GM12878 (cell line): ENCODE data around the gene CD300H. TPM values are rescaled to one million over a fixed set of nuclear protein-coding genes. Genes with fewer than 3 reads are reported as not detected.

ENCODE experiments used
- ATAC-seq: fragments of 200-7000 bp; cut with Tn5 transposase; 3 replicates; pipeline ENCODE4 v1.9.1; 2020; ENCODE audit warnings: mild to moderate bottlenecking, moderate library complexity
- BruUV-seq: library from RNA; stranded (reverse); fragments of 400-500 nt; replicated peaks from 2 replicates; lab custom pipeline; 2021; lab: Mats Ljungman, UMichigan
- CTCF ChIA-PET: fragments of 300-600 bp; sonication (Branson Sonifier 250); formaldehyde crosslinking; extraction: SDS; loops from one replicate; lab custom pipeline; 2021; ENCODE audit warnings: inconsistent platforms; lab: Yijun Ruan, JAX
- POLR2A ChIA-PET: fragments of 350-600 bp; formaldehyde crosslinking; extraction: SDS; loops from one replicate; lab custom pipeline; 2021; ENCODE audit warnings: inconsistent platforms; lab: Charles Lee
- RAD21 ChIA-PET: fragments of 300-600 bp; sonication (Branson Sonifier 250); formaldehyde crosslinking; loops from one replicate; lab custom pipeline; 2023; ENCODE audit warnings: antibody characterized with exemption; ENCODE audit not compliant: unreplicated experiment; lab: Charles Lee
- SMC1A ChIA-PET: fragments of 300-600 bp; sonication (Branson Sonifier 250); formaldehyde crosslinking; loops from one replicate; lab custom pipeline; 2023; ENCODE audit not compliant: unreplicated experiment, uncharacterized antibody; lab: Charles Lee
- DNase-seq: peaks from one replicate; pipeline ENCODE4 v3.0.0-alpha.2; 2011; ENCODE audit warnings: low read depth, low spot score
- FAIRE-seq: peaks from 3 replicates; lab custom pipeline; 2011; peaks lifted over from hg19 to GRCh38; lab: Jason Lieb, UNC
- H2AFZ ChIP-seq: 2 replicates; pipeline ENCODE4 v1.6.0; 2011; ENCODE audit warnings: low read depth, low read length, control low read depth; ENCODE audit not compliant: control insufficient read depth
- H3K27ac ChIP-seq: 2 replicates; pipeline ENCODE4 v1.5.1; 2011; ENCODE audit warnings: control low read depth; ENCODE audit not compliant: control insufficient read depth, insufficient read depth
- H3K27me3 ChIP-seq, 2 experiments: replicated peaks in 1 of 2; 2 replicates each; pipeline versions ENCODE4 v1.6.0 to v1.6.1; 2011; ENCODE audit warnings: low read length in 1 of 2; ENCODE audit not compliant: control insufficient read depth in 2 of 2, insufficient read depth in 2 of 2
- H3K36me3 ChIP-seq, 2 experiments: 2 replicates each; pipeline ENCODE4 v1.5.1; 2011; ENCODE audit warnings: low read length in 1 of 2; ENCODE audit not compliant: control insufficient read depth in 2 of 2, insufficient read depth in 2 of 2
- H3K4me1 ChIP-seq: 2 replicates; pipeline ENCODE4 v1.6.1; 2011; ENCODE audit warnings: mild to moderate bottlenecking, low read length, moderate library complexity, mixed read lengths; ENCODE audit not compliant: control insufficient read depth, insufficient read depth
- H3K4me2 ChIP-seq: 2 replicates; pipeline ENCODE4 v1.6.0; 2011; ENCODE audit warnings: control low read depth; ENCODE audit not compliant: control insufficient read depth, insufficient read depth
- H3K4me3 ChIP-seq: fragments of 200-600 bp; sonication (generic); 2 replicates; pipeline ENCODE4 v1.5.1; 2016
- H3K79me2 ChIP-seq: 2 replicates; pipeline ENCODE4 v1.6.0; 2011; ENCODE audit warnings: low read length; ENCODE audit not compliant: control insufficient read depth, insufficient read depth
- H3K9ac ChIP-seq: 2 replicates; pipeline ENCODE4 v1.8.0; 2011; ENCODE audit warnings: low read length, control low read depth, mixed read lengths; ENCODE audit not compliant: control insufficient read depth, insufficient read depth
- H3K9me3 ChIP-seq: replicated peaks from 3 replicates; pipeline ENCODE4 v1.5.1; 2011; ENCODE audit warnings: mild to moderate bottlenecking, low read length; ENCODE audit not compliant: control insufficient read depth, insufficient read depth
- H4K20me1 ChIP-seq: 2 replicates; pipeline ENCODE4 v1.6.0; 2011; ENCODE audit not compliant: control insufficient read depth, insufficient read depth
- BMI1 ChIP-seq: fragments of 450-650 bp; IDR thresholded peaks from 2 replicates; pipeline ENCODE4 v1.6.1; 2016; ENCODE audit warnings: mild to moderate bottlenecking, moderate library complexity, borderline replicate concordance
- CHD4 ChIP-seq: fragments of 200-600 bp; sonication (generic); IDR thresholded peaks from 2 replicates; pipeline ENCODE4 v1.6.1; 2016; ENCODE audit warnings: mild to moderate bottlenecking
- EGR1 ChIP-seq, 2 experiments: IDR thresholded peaks; 1 replicate in 1 of 2; 2 replicates in 1 of 2; pipeline ENCODE4 v1.6.1; 2011 to 2012; ENCODE audit warnings: low read depth in 2 of 2, low read length in 2 of 2, borderline replicate concordance in 1 of 2, mild to moderate bottlenecking in 1 of 2, moderate library complexity in 1 of 2
- MYB ChIP-seq: fragments of 150-350 bp; IDR thresholded peaks from 2 replicates; pipeline ENCODE4 v1.6.1; 2014; ENCODE audit warnings: mild to moderate bottlenecking, low read depth, low read length, borderline replicate concordance
- RCOR1 ChIP-seq: conservative IDR thresholded peaks from 2 replicates; pipeline ENCODE4 v1.6.1; 2012; ENCODE audit warnings: low read depth, low read length, improper control_type of control experiment
- SIN3A ChIP-seq: IDR thresholded peaks from 2 replicates; pipeline ENCODE4 v1.6.1; 2012; ENCODE audit warnings: low read depth, low read length, improper control_type of control experiment
- TARDBP ChIP-seq: IDR thresholded peaks from 2 replicates; pipeline ENCODE4 v1.6.1; 2016; ENCODE audit warnings: borderline replicate concordance
- ZNF274 ChIP-seq: IDR thresholded peaks from one replicate; pipeline ENCODE4 v1.8.0; 2011; ENCODE audit not compliant: insufficient read length, insufficient read depth
- ZSCAN29 ChIP-seq: fragments of 450-650 bp; IDR thresholded peaks from 2 replicates; pipeline ENCODE4 v1.6.1; 2017; ENCODE audit warnings: mild to moderate bottlenecking, moderate library complexity
- WGBS: methylation state at CpG from one replicate; pipeline ENCODE4 v1.1.6; 2016; ENCODE audit warnings: low lambda C conversion rate; ENCODE audit not compliant: insufficient replicate concordance, insufficient coverage; ENCODE audit errors: missing lambda C conversion rate; 5-methylcytosine and 5-hydroxymethylcytosine counted together
- in situ Hi-C: fragments of 300-500 bp; cut with MboI; formaldehyde crosslinking; loops from 9 replicates; pipeline ENCODE4 v1.14.3; 2018; ENCODE audit warnings: mixed read lengths
- intact Hi-C: fragments of 100-400 bp; cut with micrococcal nuclease; formaldehyde crosslinking; loops from one replicate; pipeline ENCODE4 v1.14.2; 2022; ENCODE audit not compliant: unreplicated experiment
- polyA plus RNA-seq, 11 experiments: library from polyadenylated mRNA; depleted of rRNA in 4 of 11; unstranded in 6 of 11; stranded (reverse) in 5 of 11; fragments of >200 nt; fragmentation: Nextera tagmentation in 4 of 11; fragmentation: Illumina TruSeq in 1 of 11; extraction: Ambion mirVana in 4 of 11; extraction: Trizol in 1 of 11; gene quantifications; 1 replicate in 1 of 11; 2 replicates in 10 of 11; pipeline versions ENCODE4 v1.2.1 to v1.2.3, GENCODE V29; 2011 to 2016; ENCODE audit warnings: inconsistent platforms in 2 of 11, missing spikeins in 2 of 11, low read depth in 1 of 11
- total RNA-seq, 4 experiments: library from RNA; depleted of rRNA in 3 of 4; stranded (reverse); fragments of >200 nt in 3 of 4; fragmentation: Illumina TruSeq in 1 of 4; extraction: Trizol in 1 of 4; gene quantifications; 2 replicates each; pipeline versions ENCODE4 v1.2.1 to v1.2.3, GENCODE V29; 2013 to 2021
- TF ChIP-seq, protein P1 (sequence below): fragments of 450-650 bp; IDR thresholded peaks from 2 replicates; pipeline ENCODE4 v1.6.1; 2017; ENCODE audit warnings: antibody characterized with exemption, mild to moderate bottlenecking, moderate library complexity

The CD300H gene
- total and polyA plus RNA-seq, 10 of the 15 experiments (the other 5 are each of a cell fraction or from before 2014, with no cell fraction given): not detected

GRCh38 chr17:74591503-74591902 is 24.2 kb upstream of the CD300H start:
- H3K4me1 ChIP-seq: no peaks in the 10 kb centered on the region
- ChIA-PET SMC1A (no interaction called here), POLR2A (interaction anchor here (0.8 kb wide), 1 partner anchor 9 kb away, joined by 4 read pairs; no protein-coding TSS in a partner anchor), RAD21 (interaction anchor here (0.6 kb wide), 1 partner anchor 212 kb away, joined by 3 read pairs; no protein-coding TSS in a partner anchor), CTCF (interaction anchor here (0.7 to 3.2 kb wide), 7 partner anchors 8 to 497 kb away, joined by 3 to 12 read pairs (median 3); partner anchors contain the start of gene CD300H)
- no peaks in the 10 kb centered on the region for H3K79me2 ChIP-seq
- FAIRE-seq (no peak), ATAC-seq (no peak), DNase-seq (no peak)
- H4K20me1 ChIP-seq: no peaks in the 10 kb centered on the region
- H3K9me3 ChIP-seq: no peaks in the 10 kb centered on the region; the same call in 2 of the 3 replicates
- H2AFZ ChIP-seq: no peak overlapping the region
- TF ChIP-seq MYB: no peak
- no peak for TF ChIP-seq ZSCAN29
- no peak for TF ChIP-seq TARDBP
- no peak for TF ChIP-seq RCOR1
- no peak for TF ChIP-seq ZNF274
- TF ChIP-seq, protein P1, sequence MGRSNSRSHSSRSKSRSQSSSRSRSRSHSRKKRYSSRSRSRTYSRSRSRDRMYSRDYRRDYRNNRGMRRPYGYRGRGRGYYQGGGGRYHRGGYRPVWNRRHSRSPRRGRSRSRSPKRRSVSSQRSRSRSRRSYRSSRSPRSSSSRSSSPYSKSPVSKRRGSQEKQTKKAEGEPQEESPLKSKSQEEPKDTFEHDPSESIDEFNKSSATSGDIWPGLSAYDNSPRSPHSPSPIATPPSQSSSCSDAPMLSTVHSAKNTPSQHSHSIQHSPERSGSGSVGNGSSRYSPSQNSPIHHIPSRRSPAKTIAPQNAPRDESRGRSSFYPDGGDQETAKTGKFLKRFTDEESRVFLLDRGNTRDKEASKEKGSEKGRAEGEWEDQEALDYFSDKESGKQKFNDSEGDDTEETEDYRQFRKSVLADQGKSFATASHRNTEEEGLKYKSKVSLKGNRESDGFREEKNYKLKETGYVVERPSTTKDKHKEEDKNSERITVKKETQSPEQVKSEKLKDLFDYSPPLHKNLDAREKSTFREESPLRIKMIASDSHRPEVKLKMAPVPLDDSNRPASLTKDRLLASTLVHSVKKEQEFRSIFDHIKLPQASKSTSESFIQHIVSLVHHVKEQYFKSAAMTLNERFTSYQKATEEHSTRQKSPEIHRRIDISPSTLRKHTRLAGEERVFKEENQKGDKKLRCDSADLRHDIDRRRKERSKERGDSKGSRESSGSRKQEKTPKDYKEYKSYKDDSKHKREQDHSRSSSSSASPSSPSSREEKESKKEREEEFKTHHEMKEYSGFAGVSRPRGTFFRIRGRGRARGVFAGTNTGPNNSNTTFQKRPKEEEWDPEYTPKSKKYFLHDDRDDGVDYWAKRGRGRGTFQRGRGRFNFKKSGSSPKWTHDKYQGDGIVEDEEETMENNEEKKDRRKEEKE: no peak
- TF ChIP-seq EGR1 (IDR thresholded peaks at IDR 0.05; ENCODE audit: borderline replicate concordance in 1 of 2, low read depth in 2 of 2, low read length in 2 of 2): no peak
- TF ChIP-seq BMI1: no peak
- TF ChIP-seq SIN3A: no peak
- TF ChIP-seq CHD4: no peak
- 0% methylated on average over 1 of the region's 1 CpG for WGBS
- H3K27ac ChIP-seq: no peak overlapping the region
- no TSS peak for BruUV-seq
- no peak overlapping the region for H3K4me2 ChIP-seq
- in situ Hi-C loops: no loop called here
- intact Hi-C loops: no loop called here
- H3K4me3 ChIP-seq: no peak overlapping the region
- no peak overlapping the region for H3K9ac ChIP-seq
- peaks cover 0 to 2% of the 10 kb centered on the region in 2 experiments; a peak in 2 of 4 replicates for H3K27me3 ChIP-seq
- H3K36me3 ChIP-seq: no peaks in the 10 kb centered on the region
